Measurements from ENCODE around the gene SYCE3. TPM values are rescaled to one million over a fixed set of nuclear protein-coding genes. Genes with fewer than 3 reads are reported as not detected.

The SYCE3 gene
- total RNA-seq, 1 donor from 2014 or later = not detected

- Histone ChIP-seq H3F3A (ENCODE audit: low read depth) (no peaks in the 10 kb centered on the region), H4K20me1 (ENCODE audit: low read depth) (peaks cover 3% of the 10 kb centered on the region), H3K79me2 (ENCODE audit: low read depth) (peaks cover 34% of the 10 kb centered on the region), H3K9me3 (ENCODE audit: low read depth) (no peaks in the 10 kb centered on the region), H3K36me3 (no peaks in the 10 kb centered on the region), H3K27ac (no peak overlapping the region), H3K4me3 (no peak overlapping the region), H3K9ac (no peak overlapping the region), H3K4me2 (no peak overlapping the region), H3K27me3 (no peaks in the 10 kb centered on the region), H3K4me1 (no peaks in the 10 kb centered on the region), H2AFZ (replicated peaks) (no peak overlapping the region)
- no peak overlapping the region for H3K27ac Mint-ChIP-seq
- H3K4me1 Mint-ChIP-seq = no peaks in the 10 kb centered on the region
- no peak for DNase-seq (ENCODE audit: low spot score)
- TF ChIP-seq CTCF (IDR thresholded peaks at IDR 0.05) = no peak
- no peak for TF ChIP-seq EZH2 (IDR thresholded peaks at IDR 0.05)
- TF ChIP-seq EZH2phosphoT487 (IDR thresholded peaks at IDR 0.05) = no peak
- peaks cover 6% of the 10 kb centered on the region for H3K27me3 Mint-ChIP-seq (ENCODE audit: insufficient read depth, low read depth)
- H3K4me3 Mint-ChIP-seq = no peak overlapping the region
- no peaks in the 10 kb centered on the region for H3K9me3 Mint-ChIP-seq
- peaks cover 18% of the 10 kb centered on the region for H3K36me3 Mint-ChIP-seq
Observed at GRCh38 chr22:50518606-50519005, 44.1 kb downstream of the SYCE3 start.

DNA sequence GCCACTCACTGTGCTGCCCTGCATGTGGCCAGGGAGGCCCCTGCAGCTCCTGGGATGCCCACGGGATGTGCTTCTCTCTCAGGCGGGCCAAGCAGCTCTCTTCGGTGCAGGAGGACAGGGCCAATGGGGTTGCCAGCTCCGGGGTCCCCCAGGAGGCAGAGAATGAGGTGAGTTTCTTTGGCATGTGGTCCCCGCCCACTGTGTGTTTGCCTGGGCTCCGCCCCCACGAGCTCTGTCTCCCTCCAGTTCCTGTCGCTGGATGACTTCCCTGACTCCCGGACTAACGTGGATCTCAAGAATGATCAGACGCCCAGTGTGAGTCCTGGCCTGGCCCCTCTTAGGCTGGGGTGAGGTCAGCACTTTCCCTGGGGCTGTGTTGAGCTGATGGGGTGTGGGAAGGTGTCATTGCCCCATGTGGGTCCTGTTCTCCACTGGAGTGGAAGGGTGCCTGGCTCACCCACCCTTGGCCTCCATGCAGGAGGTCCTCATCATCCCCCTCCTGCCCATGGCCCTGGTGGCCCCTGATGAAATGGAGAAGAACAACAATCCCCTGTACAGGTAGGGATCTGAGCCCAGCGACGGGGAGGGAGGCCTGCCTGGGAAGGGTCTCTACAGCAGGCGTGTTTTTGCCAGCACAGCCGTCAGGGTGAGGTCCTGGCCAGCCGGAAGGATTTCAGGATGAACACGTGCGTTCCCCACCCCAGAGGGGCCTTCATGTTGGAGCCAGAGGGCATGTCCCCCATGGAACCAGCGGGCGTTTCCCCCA, 45.0 kb downstream of the SYCE3 start:
- Histone ChIP-seq H3K4me1 (no peaks in the 10 kb centered on the region), H3K9ac (no peak overlapping the region), H3K36me3 (no peaks in the 10 kb centered on the region), H3F3A (ENCODE audit: low read depth) (no peaks in the 10 kb centered on the region), H3K27me3 (no peaks in the 10 kb centered on the region), H4K20me1 (ENCODE audit: low read depth) (peaks cover 12% of the 10 kb centered on the region), H3K4me3 (no peak overlapping the region), H3K9me3 (ENCODE audit: low read depth) (no peaks in the 10 kb centered on the region), H3K79me2 (ENCODE audit: low read depth) (peaks cover 43% of the 10 kb centered on the region), H3K27ac (no peak overlapping the region), H3K4me2 (no peak overlapping the region), H2AFZ (replicated peaks) (no peak overlapping the region)
- no peak for TF ChIP-seq CTCF (IDR thresholded peaks at IDR 0.05)
- TF ChIP-seq EZH2phosphoT487 (IDR thresholded peaks at IDR 0.05) = no peak
- no peak for TF ChIP-seq EZH2 (IDR thresholded peaks at IDR 0.05)
- no peaks in the 10 kb centered on the region for H3K9me3 Mint-ChIP-seq
- H3K4me3 Mint-ChIP-seq = no peak overlapping the region
- no peak overlapping the region for H3K27ac Mint-ChIP-seq
- H3K27me3 Mint-ChIP-seq (ENCODE audit: insufficient read depth, low read depth) = peaks cover 4% of the 10 kb centered on the region
- no peak for DNase-seq (ENCODE audit: low spot score)
- H3K36me3 Mint-ChIP-seq = peaks cover 15% of the 10 kb centered on the region
- no peaks in the 10 kb centered on the region for H3K4me1 Mint-ChIP-seq

GRCh38 chr22:50516891-50517290, 45.8 kb downstream of the SYCE3 start:
- Histone ChIP-seq H3K9me3 (ENCODE audit: low read depth) (no peaks in the 10 kb centered on the region), H3K9ac (no peak overlapping the region), H3K79me2 (ENCODE audit: low read depth) (peaks cover 51% of the 10 kb centered on the region), H3K4me2 (no peak overlapping the region), H4K20me1 (ENCODE audit: low read depth) (peaks cover 13% of the 10 kb centered on the region), H3K36me3 (no peaks in the 10 kb centered on the region), H3K4me1 (no peaks in the 10 kb centered on the region), H2AFZ (replicated peaks) (no peak overlapping the region), H3K27ac (no peak overlapping the region), H3K4me3 (no peak overlapping the region), H3F3A (ENCODE audit: low read depth) (no peaks in the 10 kb centered on the region), H3K27me3 (no peaks in the 10 kb centered on the region)
- no peak for DNase-seq (ENCODE audit: low spot score)
- H3K36me3 Mint-ChIP-seq = peaks cover 19% of the 10 kb centered on the region
- H3K27me3 Mint-ChIP-seq (ENCODE audit: insufficient read depth, low read depth) = peaks cover 7% of the 10 kb centered on the region
- H3K4me3 Mint-ChIP-seq = no peak overlapping the region
- H3K27ac Mint-ChIP-seq = no peak overlapping the region
- TF ChIP-seq CTCF (IDR thresholded peaks at IDR 0.05) = no peak
- no peak for TF ChIP-seq EZH2 (IDR thresholded peaks at IDR 0.05)
- TF ChIP-seq EZH2phosphoT487 (IDR thresholded peaks at IDR 0.05) = no peak
- no peaks in the 10 kb centered on the region for H3K4me1 Mint-ChIP-seq
- no peaks in the 10 kb centered on the region for H3K9me3 Mint-ChIP-seq
